Activated naive CD4-positive, alpha-beta T cell treated with anti-CD3 and anti-CD28 coated beads for 36 hours (primary cell): Measurements from ENCODE around the gene ACTL6B. TPM values are rescaled to one million over a fixed set of nuclear protein-coding genes. Genes with fewer than 3 reads are reported as not detected.

ENCODE experiments used
- CTCF ChIA-PET: fragments of 350-600 bp; sonication (Branson Sonifier 250); formaldehyde crosslinking; loops from one replicate; lab custom pipeline; 2021; ENCODE audit warnings: antibody characterized with exemption; lab: Charles Lee
- DNase-seq: peaks from one replicate; pipeline ENCODE4 v3.0.0-alpha.2; 2020
- H3K27ac Mint-ChIP-seq: one replicate; pipeline ENCODE4 v1.8.0; 2021; ENCODE audit warnings: mild to moderate bottlenecking, mixed read lengths
- H3K27me3 Mint-ChIP-seq: one replicate; pipeline ENCODE4 v1.8.0; 2021; ENCODE audit warnings: low read depth, mixed read lengths
- H3K36me3 Mint-ChIP-seq: one replicate; pipeline ENCODE4 v1.8.0; 2021; ENCODE audit warnings: low read depth, mixed read lengths
- H3K4me1 Mint-ChIP-seq: one replicate; pipeline ENCODE4 v1.8.0; 2021; ENCODE audit warnings: low read depth, mixed read lengths
- H3K4me3 Mint-ChIP-seq: one replicate; pipeline ENCODE4 v1.8.0; 2021; ENCODE audit warnings: mild to moderate bottlenecking, moderate library complexity, mixed read lengths
- H3K9me3 Mint-ChIP-seq: one replicate; pipeline ENCODE4 v1.8.0; 2021; ENCODE audit warnings: mixed read lengths
- intact Hi-C: fragments of 100-400 bp; cut with micrococcal nuclease; formaldehyde crosslinking; loops from one replicate; pipeline ENCODE4 v1.15.1; 2023
- total RNA-seq, 2 experiments: library from RNA; stranded (reverse); gene quantifications; one replicate each; pipeline ENCODE4 v1.2.3, GENCODE V29; 2021

Gene ACTL6B
- total RNA-seq, 2 experiments from 2014 or later, result not detected

- no peak overlapping the region for H3K27ac Mint-ChIP-seq
- peaks cover 17% of the 10 kb centered on the region for H3K4me1 Mint-ChIP-seq
- H3K36me3 Mint-ChIP-seq, result peaks cover 14% of the 10 kb centered on the region
- no peaks in the 10 kb centered on the region for H3K27me3 Mint-ChIP-seq
- no peak for DNase-seq
- H3K9me3 Mint-ChIP-seq, result no peaks in the 10 kb centered on the region
- intact Hi-C loops, result loop anchor here (1.0 kb wide), 1 partner anchor 9 kb away; no protein-coding TSS in a partner anchor
- CTCF ChIA-PET, result interaction anchor here (0.6 to 3.0 kb wide), 5 partner anchors 9 to 75 kb away, joined by 3 to 17 read pairs (median 4); partner anchors contain the start of genes GIGYF1 and POP7
- no peak overlapping the region for H3K4me3 Mint-ChIP-seq
Observed at GRCh38 chr7:100682991-100683658, 26.9 kb upstream of the ACTL6B start.

GRCh38 chr7:100682228-100682741 lies 26.0 kb upstream of the ACTL6B start:
- intact Hi-C loops, result loop anchor here (1.0 kb wide), 1 partner anchor 8 kb away; no protein-coding TSS in a partner anchor
- Mint-ChIP-seq H3K9me3 (no peaks in the 10 kb centered on the region), H3K4me1 (peaks cover 16% of the 10 kb centered on the region), H3K27ac (no peak overlapping the region), H3K27me3 (no peaks in the 10 kb centered on the region), H3K36me3 (peaks cover 18% of the 10 kb centered on the region), H3K4me3 (no peak overlapping the region)
- no peak for DNase-seq
- CTCF ChIA-PET, result interaction anchor here (1.2 to 4.4 kb wide), 4 partner anchors 9 to 49 kb away, joined by 4 to 43 read pairs (median 14); partner anchors contain the start of genes GIGYF1 and POP7

GRCh38 chr7:100681491-100682227 lies 25.4 kb upstream of the ACTL6B start:
- H3K27me3 Mint-ChIP-seq, result no peaks in the 10 kb centered on the region
- no peak overlapping the region for H3K4me3 Mint-ChIP-seq
- no peaks in the 10 kb centered on the region for H3K9me3 Mint-ChIP-seq
- peaks cover 18% of the 10 kb centered on the region for H3K36me3 Mint-ChIP-seq
- CTCF ChIA-PET, result interaction anchor here (0.5 to 4.4 kb wide), 3 partner anchors 7 to 24 kb away, joined by 3 to 43 read pairs (median 10); partner anchors contain the start of gene POP7
- peaks cover 20% of the 10 kb centered on the region for H3K4me1 Mint-ChIP-seq
- DNase-seq, result no peak
- no peak overlapping the region for H3K27ac Mint-ChIP-seq
- intact Hi-C loops, result loop anchor here (1.0 kb wide), 1 partner anchor 7 kb away; no protein-coding TSS in a partner anchor

GRCh38 chr7:100680576-100681271 lies 24.5 kb upstream of the ACTL6B start:
- no peak for DNase-seq
- H3K4me1 Mint-ChIP-seq, result peaks cover 25% of the 10 kb centered on the region
- no peaks in the 10 kb centered on the region for H3K27me3 Mint-ChIP-seq
- intact Hi-C loops, result no loop called here
- H3K36me3 Mint-ChIP-seq, result peaks cover 22% of the 10 kb centered on the region
- no peaks in the 10 kb centered on the region for H3K9me3 Mint-ChIP-seq
- H3K4me3 Mint-ChIP-seq, result no peak overlapping the region
- CTCF ChIA-PET, result interaction anchor here (0.5 to 4.4 kb wide), 5 partner anchors 8 to 146 kb away, joined by 3 to 43 read pairs (median 4); partner anchors contain the start of gene POP7
- H3K27ac Mint-ChIP-seq, result no peak overlapping the region

GRCh38 chr7:100679927-100680575 lies 23.8 kb upstream of the ACTL6B start:
- intact Hi-C loops, result loop anchor here (5.0 kb wide), 2 partner anchors 53 to 203 kb away; partner anchors contain the start of gene TSC22D4
- H3K4me3 Mint-ChIP-seq, result no peak overlapping the region
- no peak for DNase-seq
- peak overlapping the region; percentile 50 for H3K27ac Mint-ChIP-seq
- H3K36me3 Mint-ChIP-seq, result peaks cover 16% of the 10 kb centered on the region
- CTCF ChIA-PET, result interaction anchor here (0.7 to 4.4 kb wide), 3 partner anchors 12 to 46 kb away, joined by 3 to 43 read pairs (median 4); partner anchors contain the start of gene POP7
- peaks cover 25% of the 10 kb centered on the region for H3K4me1 Mint-ChIP-seq
- no peaks in the 10 kb centered on the region for H3K27me3 Mint-ChIP-seq
- no peaks in the 10 kb centered on the region for H3K9me3 Mint-ChIP-seq

- intact Hi-C loops, result loop anchor here (5.0 kb wide), 2 partner anchors 52 to 202 kb away; partner anchors contain the start of gene TSC22D4
- no peak for DNase-seq
- Mint-ChIP-seq H3K27me3 (no peaks in the 10 kb centered on the region), H3K4me3 (no peak overlapping the region), H3K9me3 (no peaks in the 10 kb centered on the region), H3K4me1 (peaks cover 25% of the 10 kb centered on the region), H3K27ac (peak overlapping the region; percentile 39), H3K36me3 (peaks cover 17% of the 10 kb centered on the region)
- CTCF ChIA-PET, result interaction anchor here (4.4 kb wide), 1 partner anchor 12 kb away, joined by 43 read pairs; no protein-coding TSS in a partner anchor
Observed at GRCh38 chr7:100679129-100679926, 23.1 kb upstream of the ACTL6B start.

GRCh38 chr7:100678291-100678984 lies 22.2 kb upstream of the ACTL6B start:
- no peaks in the 10 kb centered on the region for H3K9me3 Mint-ChIP-seq
- H3K27me3 Mint-ChIP-seq, result no peaks in the 10 kb centered on the region
- H3K4me3 Mint-ChIP-seq, result no peak overlapping the region
- DNase-seq, result no peak
- CTCF ChIA-PET, result interaction anchor here (1.2 to 4.4 kb wide), 2 partner anchors 13 to 27 kb away, joined by 6 to 43 read pairs; partner anchors contain the start of gene POP7
- intact Hi-C loops, result loop anchor here (5.0 kb wide), 2 partner anchors 51 to 201 kb away; partner anchors contain the start of gene TSC22D4
- peaks cover 19% of the 10 kb centered on the region for H3K36me3 Mint-ChIP-seq
- H3K27ac Mint-ChIP-seq, result peak overlapping the region; percentile 62
- H3K4me1 Mint-ChIP-seq, result peaks cover 25% of the 10 kb centered on the region

- H3K4me1 Mint-ChIP-seq, result peaks cover 29% of the 10 kb centered on the region
- CTCF ChIA-PET, result interaction anchor here (1.0 to 4.4 kb wide), 4 partner anchors 14 to 28 kb away, joined by 4 to 43 read pairs (median 14); partner anchors contain the start of gene POP7
- H3K9me3 Mint-ChIP-seq, result no peaks in the 10 kb centered on the region
- H3K27me3 Mint-ChIP-seq, result no peaks in the 10 kb centered on the region
- peaks cover 17% of the 10 kb centered on the region for H3K36me3 Mint-ChIP-seq
- intact Hi-C loops, result loop anchor here (5.0 kb wide), 2 partner anchors 50 to 200 kb away; partner anchors contain the start of gene TSC22D4
- no peak overlapping the region for H3K4me3 Mint-ChIP-seq
- H3K27ac Mint-ChIP-seq, result peak overlapping the region; percentile 84
- no peak for DNase-seq
Observed at GRCh38 chr7:100677308-100678267, 21.3 kb upstream of the ACTL6B start.
